Esophagus (tissue), 2 donors: ENCODE results near the gene GFRA1. TPM values are rescaled to one million over a fixed set of nuclear protein-coding genes. Genes with fewer than 3 reads are reported as not detected.

ENCODE experiments used
- H3K27ac ChIP-seq, 2 donors: one replicate each; pipeline ENCODE4 v1.5.1; 2013; ENCODE audit warnings: low read depth in 2 of 2, mild to moderate bottlenecking in 2 of 2, inconsistent platforms in 1 of 2, low read length in 1 of 2, moderate library complexity in 1 of 2
- H3K27me3 ChIP-seq, 2 donors: one replicate each; pipeline ENCODE4 v1.6.1; 2013; ENCODE audit warnings: low read length in 2 of 2, control low read depth in 1 of 2, mild to moderate bottlenecking in 1 of 2; ENCODE audit not compliant: insufficient read depth in 2 of 2, control insufficient read depth in 1 of 2
- H3K36me3 ChIP-seq, 2 donors: one replicate each; pipeline ENCODE4 v1.6.1; 2013; ENCODE audit warnings: low read length in 1 of 2; ENCODE audit not compliant: control insufficient read depth in 2 of 2, insufficient read depth in 2 of 2
- H3K4me1 ChIP-seq, 2 donors: one replicate each; pipeline ENCODE4 v1.6.1; 2013; ENCODE audit warnings: low read length in 1 of 2; ENCODE audit not compliant: control insufficient read depth in 2 of 2, insufficient read depth in 2 of 2
- H3K4me3 ChIP-seq, 2 donors: one replicate each; pipeline ENCODE4 v1.5.1; 2013; ENCODE audit warnings: low read length in 2 of 2, mild to moderate bottlenecking in 2 of 2, low read depth in 1 of 2, moderate library complexity in 1 of 2
- H3K9me3 ChIP-seq, 2 donors: one replicate each; pipeline ENCODE4 v1.6.1; 2013; ENCODE audit warnings: mild to moderate bottlenecking in 2 of 2, low read depth in 1 of 2, low read length in 1 of 2, moderate library complexity in 1 of 2; ENCODE audit not compliant: control insufficient read depth in 2 of 2, insufficient read depth in 1 of 2
- WGBS, 2 donors: extraction: QIAGEN DNeasy Blood & Tissue Kit; methylation state at CpG; one replicate each; pipeline ENCODE4 v1.1.7; 2013; 5-methylcytosine and 5-hydroxymethylcytosine counted together
- polyA plus RNA-seq, 2 donors: library from polyadenylated mRNA; stranded (reverse); fragments of 200-250 nt; gene quantifications; one replicate each; pipeline ENCODE4 v1.2.3, GENCODE V29; 2013
- donor health status: healthy with polysubstance abuse.
- donor health status: Bipolar disorder and iron deficiency.

Gene GFRA1
- polyA plus RNA-seq, 2 donors: 0.73 to 1.3 TPM

- Histone ChIP-seq H3K27me3 (no peaks in the 10 kb centered on the region), H3K4me1 (no peaks in the 10 kb centered on the region), H3K27ac (no peak overlapping the region), H3K4me3 (no peak overlapping the region), H3K9me3 (no peaks in the 10 kb centered on the region), H3K36me3 (no peaks in the 10 kb centered on the region)
- WGBS, 2 donors: 77 to 78% methylated on average over 4 of the region's 4 CpGs
Measured at GRCh38 chr10:116080553-116080952, 192.5 kb downstream of the GFRA1 start.

DNA sequence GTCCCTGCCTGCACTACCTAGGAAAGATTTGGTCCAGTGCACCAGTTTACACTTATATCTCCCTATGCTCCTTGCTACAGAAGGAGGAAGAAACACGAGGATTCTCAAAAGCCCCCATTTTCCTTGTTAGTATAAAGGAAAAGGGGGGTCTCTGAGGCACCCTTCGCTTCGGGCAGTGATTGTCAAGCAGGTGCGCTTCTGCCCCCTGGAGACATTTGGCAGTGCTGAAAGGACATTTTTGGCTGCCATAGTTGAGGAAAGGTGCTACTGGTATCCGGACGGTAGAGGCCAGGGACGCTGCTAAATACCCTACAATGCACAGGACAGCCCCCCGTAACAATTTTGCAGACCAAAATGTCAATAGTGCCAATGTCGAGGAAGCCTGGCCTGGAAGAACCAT, 193.7 kb downstream of the GFRA1 start:
- H3K36me3 ChIP-seq: no peaks in the 10 kb centered on the region

DNA sequence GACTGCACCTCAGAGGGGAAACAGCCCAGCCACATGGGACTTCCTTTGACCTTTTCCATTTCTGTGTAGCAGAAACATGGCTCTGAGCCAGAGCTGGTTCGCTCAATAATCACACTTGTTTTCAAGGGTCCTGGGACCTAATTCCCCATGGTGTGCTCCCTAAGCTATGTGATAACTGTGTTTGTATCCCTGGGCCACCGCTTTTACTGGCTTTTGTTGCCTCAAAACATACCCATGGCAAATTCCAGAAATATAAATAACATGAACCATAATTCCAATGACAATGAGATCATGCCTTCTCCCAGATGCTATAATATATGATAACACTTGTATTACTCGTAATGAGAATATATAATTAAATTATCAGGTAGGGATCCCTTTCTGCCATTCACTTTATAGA, 196.4 kb downstream of the GFRA1 start:
- 84% methylated on average over 3 of the region's 3 CpGs for WGBS, 2 donors
- Histone ChIP-seq H3K4me3 (no peak overlapping the region), H3K4me1 (no peaks in the 10 kb centered on the region), H3K27ac (no peak overlapping the region), H3K36me3 (no peaks in the 10 kb centered on the region), H3K9me3 (no peaks in the 10 kb centered on the region), H3K27me3 (no peaks in the 10 kb centered on the region)

More for the DNA sequence above, 193.7 kb downstream of the GFRA1 start:
- no peaks in the 10 kb centered on the region for H3K27me3 ChIP-seq
- no peaks in the 10 kb centered on the region for H3K9me3 ChIP-seq
- H3K4me1 ChIP-seq: no peaks in the 10 kb centered on the region
- H3K4me3 ChIP-seq: no peak overlapping the region
- WGBS, 2 donors: 88 to 90% methylated on average over 9 of the region's 9 CpGs
- no peak overlapping the region for H3K27ac ChIP-seq

DNA sequence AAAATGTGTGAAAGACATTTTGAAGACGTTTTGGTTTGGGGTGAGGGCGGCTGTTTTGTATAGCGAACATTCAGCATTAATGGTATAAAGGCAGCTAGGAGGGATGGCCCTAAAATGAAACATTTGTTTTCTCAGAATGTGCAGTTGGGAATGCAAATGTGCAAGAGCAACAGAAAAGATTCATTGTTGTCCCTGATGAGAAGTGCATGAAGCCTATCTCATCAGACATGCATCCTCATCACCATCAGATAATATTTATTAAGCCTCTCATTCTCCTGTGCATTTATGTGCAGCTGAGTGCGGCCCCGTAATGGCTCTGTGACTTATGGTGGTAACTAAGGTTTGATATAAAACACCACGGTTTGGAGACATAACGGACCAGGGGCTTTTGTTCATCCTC, 199.5 kb downstream of the GFRA1 start:
- no peak overlapping the region for H3K4me3 ChIP-seq
- 84 to 86% methylated on average over 7 of the region's 7 CpGs for WGBS, 2 donors
- H3K36me3 ChIP-seq: no peaks in the 10 kb centered on the region
- H3K27ac ChIP-seq: no peak overlapping the region
- peaks cover 0 to 2% of the 10 kb centered on the region in 2 donors for H3K4me1 ChIP-seq
- no peaks in the 10 kb centered on the region for H3K9me3 ChIP-seq
- H3K27me3 ChIP-seq: no peaks in the 10 kb centered on the region

DNA sequence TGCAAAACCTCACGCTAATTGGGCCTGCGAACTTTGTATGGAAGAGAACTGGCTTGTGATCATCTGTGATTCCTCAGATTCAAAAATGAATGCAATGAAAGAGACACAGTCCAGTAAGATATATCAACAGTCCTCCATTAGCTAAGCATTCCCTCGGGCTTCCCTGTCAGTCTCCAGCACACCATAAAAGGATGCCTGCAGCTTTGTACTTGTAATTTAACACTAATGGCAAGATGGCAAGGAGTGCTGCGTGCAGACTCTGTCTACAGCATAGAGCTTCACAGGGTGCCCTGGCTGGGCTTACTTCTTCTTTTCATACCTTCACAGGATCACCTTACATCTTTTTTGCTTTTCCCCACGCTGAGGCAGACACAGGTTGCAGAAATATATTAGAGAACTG, 200.0 kb downstream of the GFRA1 start:
- Histone ChIP-seq H3K27ac (no peak overlapping the region), H3K4me1 (peaks cover 0 to 2% of the 10 kb centered on the region in 2 donors), H3K9me3 (no peaks in the 10 kb centered on the region), H3K27me3 (no peaks in the 10 kb centered on the region), H3K36me3 (no peaks in the 10 kb centered on the region), H3K4me3 (no peak overlapping the region)
- WGBS, 2 donors: 73 to 76% methylated on average over 5 of the region's 5 CpGs

GRCh38 chr10:116071453-116072148, 201.4 kb downstream of the GFRA1 start:
- Histone ChIP-seq H3K9me3 (no peaks in the 10 kb centered on the region), H3K27me3 (no peaks in the 10 kb centered on the region), H3K27ac (no peak overlapping the region), H3K4me3 (no peak overlapping the region), H3K4me1 (peaks cover 0 to 2% of the 10 kb centered on the region in 2 donors), H3K36me3 (no peaks in the 10 kb centered on the region)
- WGBS, 2 donors: 72 to 75% methylated on average over 5 of the region's 5 CpGs

- 80 to 84% methylated on average over 5 of the region's 5 CpGs for WGBS, 2 donors
- no peak overlapping the region for H3K4me3 ChIP-seq
- peaks cover 0 to 2% of the 10 kb centered on the region in 2 donors for H3K4me1 ChIP-seq
- H3K27me3 ChIP-seq: no peaks in the 10 kb centered on the region
- H3K9me3 ChIP-seq: no peaks in the 10 kb centered on the region
- no peak overlapping the region for H3K27ac ChIP-seq
- no peaks in the 10 kb centered on the region for H3K36me3 ChIP-seq
Measured at GRCh38 chr10:116070743-116071320, 202.2 kb downstream of the GFRA1 start.

- Histone ChIP-seq H3K4me3 (no peak overlapping the region), H3K9me3 (no peaks in the 10 kb centered on the region), H3K4me1 (peaks cover 0 to 2% of the 10 kb centered on the region in 2 donors), H3K27me3 (no peaks in the 10 kb centered on the region), H3K36me3 (no peaks in the 10 kb centered on the region), H3K27ac (no peak overlapping the region)
- WGBS, 2 donors: 30 to 56% methylated on average over 5 of the region's 5 CpGs
Measured at GRCh38 chr10:116069856-116070255, 203.2 kb downstream of the GFRA1 start.

- H3K27me3 ChIP-seq: no peaks in the 10 kb centered on the region
- no peaks in the 10 kb centered on the region for H3K36me3 ChIP-seq
- 78 to 85% methylated on average over 7 of the region's 7 CpGs for WGBS, 2 donors
- no peak overlapping the region for H3K4me3 ChIP-seq
- peaks cover 0 to 2% of the 10 kb centered on the region in 2 donors for H3K4me1 ChIP-seq
- no peaks in the 10 kb centered on the region for H3K9me3 ChIP-seq
- no peak overlapping the region for H3K27ac ChIP-seq
Measured at GRCh38 chr10:116067825-116068224, 205.2 kb downstream of the GFRA1 start.

DNA sequence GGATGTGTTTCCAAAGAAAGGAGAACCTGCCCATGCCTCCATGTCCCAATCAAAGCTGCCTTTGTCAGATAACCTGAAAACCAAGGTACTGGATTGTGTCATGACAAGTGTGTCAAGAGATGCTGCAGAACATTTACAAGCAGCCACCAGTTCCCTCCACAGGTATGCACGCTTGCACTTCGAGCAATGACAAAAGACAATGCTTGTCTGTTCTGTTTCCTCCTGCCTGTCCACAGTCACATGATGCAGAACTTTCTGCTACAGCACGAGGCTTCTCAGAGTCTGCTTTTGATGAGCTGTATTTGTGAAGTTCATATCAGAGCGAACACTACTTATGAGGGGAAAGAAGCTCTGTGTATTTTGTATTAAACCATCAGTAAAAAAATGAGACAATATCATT, 209.9 kb downstream of the GFRA1 start:
- Histone ChIP-seq H3K9me3 (no peaks in the 10 kb centered on the region), H3K27ac (no peak overlapping the region), H3K27me3 (no peaks in the 10 kb centered on the region), H3K36me3 (no peaks in the 10 kb centered on the region), H3K4me3 (no peak overlapping the region), H3K4me1 (no peaks in the 10 kb centered on the region)
- 66 to 71% methylated on average over 4 of the region's 4 CpGs for WGBS, 2 donors
